ENCODE measurements around the gene HBE1.
"Not testable (repeated sequence)": the region's sequence is repeated elsewhere in the genome, so short reads cannot be mapped to it uniquely, and the experiment has no call there.

Gene HBE1

GRCh38 chr11:5284637-5285036 is 14.9 kb upstream of the HBE1 start:
- DNase-seq, result no peak

GRCh38 chr11:5283882-5284281 is 14.1 kb upstream of the HBE1 start:
- DNase-seq, result no peak

- no peak for DNase-seq
These were observed 13.3 kb upstream of the HBE1 start for GRCh38 chr11:5283086-5283485.

GRCh38 chr11:5282628-5283027 is 12.9 kb upstream of the HBE1 start:
- DNase-seq, result no peak

GRCh38 chr11:5281596-5281995 is 11.9 kb upstream of the HBE1 start:
- no peak for DNase-seq

GRCh38 chr11:5280582-5281102 is 10.9 kb upstream of the HBE1 start:
- DNase-seq, result peak; percentile 28

- no peak for DNase-seq
These were observed 9.8 kb upstream of the HBE1 start for GRCh38 chr11:5279471-5280090.

- DNase-seq, result no peak
These were observed 8.2 kb upstream of the HBE1 start for GRCh38 chr11:5277807-5278382.

- DNase-seq, result no peak
These were observed 7.0 kb upstream of the HBE1 start for GRCh38 chr11:5276697-5277096.

GRCh38 chr11:5275369-5276110 is 5.8 kb upstream of the HBE1 start:
- no peak for DNase-seq

GRCh38 chr11:5274395-5274794 is 4.7 kb upstream of the HBE1 start:
- DNase-seq, result no peak

GRCh38 chr11:5272395-5273017 is 2.8 kb upstream of the HBE1 start:
- no peak for DNase-seq

- no peak for DNase-seq
These were observed 2.6 kb downstream of the HBE1 start for GRCh38 chr11:5267033-5267563.

- no peak for DNase-seq
These were observed 3.1 kb downstream of the HBE1 start for GRCh38 chr11:5266609-5267008.

- no peak for DNase-seq
These were observed 3.9 kb downstream of the HBE1 start for GRCh38 chr11:5265832-5266231.

- no peak for DNase-seq
These were observed 11.0 kb downstream of the HBE1 start for GRCh38 chr11:5258543-5259262.

- no peak for DNase-seq
These were observed 12.4 kb downstream of the HBE1 start for GRCh38 chr11:5257296-5257695.

- not testable (repeated sequence) for DNase-seq
These were observed 14.9 kb downstream of the HBE1 start, which contains the start of gene HBG2 for GRCh38 chr11:5254646-5255413. HBG2 (minus strand) TSS chr11:5254781; CDS start chr11:5254728, 53 bp downstream.

GRCh38 chr11:5254023-5254422 is 15.7 kb downstream of the HBE1 start:
- not testable (repeated sequence) for DNase-seq

GRCh38 chr11:5253440-5253839 is 16.3 kb downstream of the HBE1 start:
- not testable (repeated sequence) for DNase-seq

GRCh38 chr11:5252919-5253265 is 16.9 kb downstream of the HBE1 start:
- DNase-seq, result no peak

Data from stimulated activated CD8-positive, alpha-beta memory T cell treated with anti-CD3 and anti-CD28 coated beads, Interleukin-4, amount 100 ng/mL, for 48 hours (primary cell).